GM19099 (cell line): ENCODE measurements around the gene SMC3.

Experiments used
- POLR2A ChIP-seq: IDR thresholded peaks from 3 replicates; pipeline ENCODE4 v1.6.1; 2011; ENCODE audit warnings: low read depth; ENCODE audit not compliant: insufficient read length; ENCODE audit errors: extremely low read depth

The SMC3 gene

GRCh38 chr10:110632591-110633215 is 65.2 kb downstream of the SMC3 start:
- no peak for TF ChIP-seq POLR2A

GRCh38 chr10:110634527-110635209 is 67.2 kb downstream of the SMC3 start:
- no peak for TF ChIP-seq POLR2A

GRCh38 chr10:110636572-110636931 is 69.1 kb downstream of the SMC3 start:
- no peak for TF ChIP-seq POLR2A

- no peak for TF ChIP-seq POLR2A
Observed at GRCh38 chr10:110636932-110637557, 69.5 kb downstream of the SMC3 start.

GRCh38 chr10:110637558-110638053 is 70.1 kb downstream of the SMC3 start:
- no peak for TF ChIP-seq POLR2A

- TF ChIP-seq POLR2A: no peak
Observed at GRCh38 chr10:110638319-110638718, 70.8 kb downstream of the SMC3 start.

GRCh38 chr10:110641256-110641655 is 73.8 kb downstream of the SMC3 start:
- TF ChIP-seq POLR2A: no peak

- no peak for TF ChIP-seq POLR2A
Observed at GRCh38 chr10:110642204-110643034, 74.9 kb downstream of the SMC3 start.

GRCh38 chr10:110643035-110643652 is 75.6 kb downstream of the SMC3 start:
- TF ChIP-seq POLR2A: no peak

- no peak for TF ChIP-seq POLR2A
Observed at GRCh38 chr10:110643653-110644597, 76.4 kb downstream of the SMC3 start, which contains the start of gene RBM20. Gene RBM20 (plus strand): TSS chr10:110644336. CDS start chr10:110644455, 119 bp downstream.

GRCh38 chr10:110644598-110645462 is 77.3 kb downstream of the SMC3 start:
- TF ChIP-seq POLR2A: no peak

- TF ChIP-seq POLR2A: no peak
Observed at GRCh38 chr10:110646417-110647135, 79.1 kb downstream of the SMC3 start.

GRCh38 chr10:110647136-110647430 is 79.6 kb downstream of the SMC3 start:
- no peak for TF ChIP-seq POLR2A
